Activated CD8-positive, alpha-beta memory T cell treated with anti-CD3 and anti-CD28 coated beads for 24 hours (primary cell): ENCODE results near the gene HPRT1.

ENCODE experiments used
- DNase-seq: peaks from one replicate; pipeline ENCODE4 v3.0.0-alpha.2; 2020

The HPRT1 gene

GRCh38 chrX:134478374-134478773, 18.4 kb downstream of the HPRT1 start:
- DNase-seq: no peak

- DNase-seq: no peak
These were observed 20.1 kb downstream of the HPRT1 start for GRCh38 chrX:134480061-134480460.

- DNase-seq: no peak
These were observed 21.4 kb downstream of the HPRT1 start for GRCh38 chrX:134481339-134481738.

GRCh38 chrX:134482371-134482770, 22.4 kb downstream of the HPRT1 start:
- no peak for DNase-seq

GRCh38 chrX:134484039-134484438, 24.1 kb downstream of the HPRT1 start:
- DNase-seq: no peak

GRCh38 chrX:134501941-134502340, 42.0 kb downstream of the HPRT1 start:
- no peak for DNase-seq

- no peak for DNase-seq
These were observed 42.7 kb downstream of the HPRT1 start for GRCh38 chrX:134502686-134503085.

- no peak for DNase-seq
These were observed 52.6 kb downstream of the HPRT1 start for GRCh38 chrX:134512566-134512965.

GRCh38 chrX:134513091-134513490, 53.1 kb downstream of the HPRT1 start:
- no peak for DNase-seq

- DNase-seq: no peak
These were observed 61.0 kb downstream of the HPRT1 start for GRCh38 chrX:134520860-134521390.

GRCh38 chrX:134524181-134524580, 64.2 kb downstream of the HPRT1 start:
- no peak for DNase-seq

- DNase-seq: no peak
These were observed 65.3 kb downstream of the HPRT1 start for GRCh38 chrX:134525086-134525792.

- DNase-seq: no peak
These were observed 66.4 kb downstream of the HPRT1 start for GRCh38 chrX:134526399-134526798.

GRCh38 chrX:134528960-134529359, 69.0 kb downstream of the HPRT1 start:
- no peak for DNase-seq

GRCh38 chrX:134529481-134529880, 69.5 kb downstream of the HPRT1 start:
- no peak for DNase-seq

GRCh38 chrX:134530845-134531244, 70.9 kb downstream of the HPRT1 start:
- no peak for DNase-seq

GRCh38 chrX:134533352-134533751, 73.4 kb downstream of the HPRT1 start:
- DNase-seq: no peak

GRCh38 chrX:134533952-134534351, 74.0 kb downstream of the HPRT1 start:
- DNase-seq: no peak

GRCh38 chrX:134537179-134537955, 77.4 kb downstream of the HPRT1 start:
- no peak for DNase-seq

- DNase-seq: no peak
These were observed 78.4 kb downstream of the HPRT1 start for GRCh38 chrX:134538316-134538715.

- DNase-seq: no peak
These were observed 81.9 kb downstream of the HPRT1 start for GRCh38 chrX:134541906-134542305.

GRCh38 chrX:134542485-134542884, 82.5 kb downstream of the HPRT1 start:
- no peak for DNase-seq

GRCh38 chrX:134543288-134543687, 83.3 kb downstream of the HPRT1 start:
- no peak for DNase-seq

GRCh38 chrX:134544135-134544512, 84.2 kb downstream of the HPRT1 start:
- DNase-seq: no peak
